M059J (cell line): Measurements from ENCODE around the gene DRICH1. TPM values are rescaled to one million over a fixed set of nuclear protein-coding genes. Genes with fewer than 3 reads are reported as not detected.
A peak's percentile ranks its signal among the peaks of the same experiment; 100 is the strongest.
"Not testable (repeated sequence)": the region's sequence is repeated elsewhere in the genome, so short reads cannot be mapped to it uniquely, and the experiment has no call there.

Experiments used
- DNase-seq: peaks from one replicate; pipeline ENCODE4 v3.0.0-alpha.2; 2012; ENCODE audit warnings: low read depth
- total RNA-seq: library from RNA; depleted of rRNA; stranded (reverse); fragments of >200 nt; shearing (Covaris generic); gene quantifications from 2 replicates; pipeline ENCODE4 v1.2.3, GENCODE V29; 2014

DRICH1 gene
- total RNA-seq, 1 experiment from 2014 or later: not detected

GRCh38 chr22:23598805-23599518, 33.2 kb downstream of the DRICH1 start:
- no peak for DNase-seq

- not testable (repeated sequence) for DNase-seq
These were observed 34.4 kb downstream of the DRICH1 start for GRCh38 chr22:23597576-23598268.

GRCh38 chr22:23595904-23596303, 36.2 kb downstream of the DRICH1 start:
- DNase-seq: not testable (repeated sequence)

GRCh38 chr22:23591846-23592245, 40.3 kb downstream of the DRICH1 start:
- DNase-seq: no peak

GRCh38 chr22:23591201-23591791, 40.8 kb downstream of the DRICH1 start:
- peak; percentile 9 for DNase-seq

GRCh38 chr22:23583836-23584235, 48.3 kb downstream of the DRICH1 start:
- DNase-seq: no peak

GRCh38 chr22:23583153-23583552, 49.0 kb downstream of the DRICH1 start:
- DNase-seq: no peak

- no peak for DNase-seq
These were observed 50.9 kb downstream of the DRICH1 start for GRCh38 chr22:23581260-23581650.

GRCh38 chr22:23580576-23581259, 51.4 kb downstream of the DRICH1 start:
- no peak for DNase-seq

GRCh38 chr22:23579870-23580575, 52.1 kb downstream of the DRICH1 start, which contains the start of gene IGLL1:
Gene IGLL1 (minus strand): TSS chr22:23580290. CDS start chr22:23580190, 100 bp downstream.
- DNase-seq: no peak

- DNase-seq: no peak
These were observed 52.8 kb downstream of the DRICH1 start for GRCh38 chr22:23579280-23579679.

- no peak for DNase-seq
These were observed 53.8 kb downstream of the DRICH1 start for GRCh38 chr22:23578306-23578705.

GRCh38 chr22:23576681-23577080, 55.4 kb downstream of the DRICH1 start:
- DNase-seq: no peak

GRCh38 chr22:23575601-23576000, 56.5 kb downstream of the DRICH1 start:
- DNase-seq: no peak

GRCh38 chr22:23574877-23575276, 57.2 kb downstream of the DRICH1 start:
- no peak for DNase-seq

GRCh38 chr22:23574371-23574811, 57.7 kb downstream of the DRICH1 start:
- no peak for DNase-seq

- DNase-seq: not testable (repeated sequence)
These were observed 58.4 kb downstream of the DRICH1 start for GRCh38 chr22:23573701-23574235.

- DNase-seq: not testable (repeated sequence)
These were observed 59.0 kb downstream of the DRICH1 start for GRCh38 chr22:23573106-23573505.

- no peak for DNase-seq
These were observed 60.6 kb downstream of the DRICH1 start for GRCh38 chr22:23571486-23571885.

GRCh38 chr22:23570681-23571080, 61.4 kb downstream of the DRICH1 start:
- DNase-seq: no peak

GRCh38 chr22:23569716-23570115, 62.4 kb downstream of the DRICH1 start:
- no peak for DNase-seq
